ENCODE data around the gene ANXA8. TPM values are rescaled to one million over a fixed set of nuclear protein-coding genes. Genes with fewer than 3 reads are reported as not detected.

Gene ANXA8
- polyA plus RNA-seq, 3 donors = 0.52 to 2.9 (median 0.97) TPM

GRCh38 chr10:47418321-47418720 is 65.6 kb downstream of the ANXA8 start:
- 88% methylated on average over 6 of the region's 6 CpGs for WGBS (ENCODE audit: insufficient coverage)
- no peak for TF ChIP-seq CTCF (IDR thresholded peaks at IDR 0.05)
- H3K27me3 ChIP-seq (ENCODE audit: control insufficient read depth in 2 of 2, insufficient read depth in 2 of 2, low read length in 2 of 2) = no peaks in the 10 kb centered on the region
- H3K27ac ChIP-seq (ENCODE audit: low read depth in 1 of 2, low read length in 2 of 2) = no peak overlapping the region
- H4K20me1 ChIP-seq (ENCODE audit: insufficient read depth, low read length) = no peaks in the 10 kb centered on the region
- DNase-seq = no peak
- Mint-ChIP-seq H3K27me3 (ENCODE audit: low read depth in 3 of 3) (peaks cover 0 to 4% (median 0%) of the 10 kb centered on the region in 3 donors), H3K27ac (no peak overlapping the region), H3K9me3 (no peaks in the 10 kb centered on the region), H3K36me3 (no peaks in the 10 kb centered on the region), H3K4me3 (no peak overlapping the region), H3K4me1 (no peaks in the 10 kb centered on the region)
- H3K9ac ChIP-seq (ENCODE audit: insufficient read depth, low read length, poor library complexity, severe bottlenecking) = no peak overlapping the region
- H3K4me1 ChIP-seq (ENCODE audit: control insufficient read depth in 1 of 2, insufficient read depth in 2 of 2, low read length in 2 of 2) = no peaks in the 10 kb centered on the region
- no peaks in the 10 kb centered on the region for H3K9me3 ChIP-seq (replicated peaks in 1 of 2; ENCODE audit: control insufficient read depth in 1 of 2, insufficient read depth in 1 of 2, low read length in 2 of 2)
- no peak overlapping the region for H2AFZ ChIP-seq (ENCODE audit: insufficient read depth, low read depth, low read length, poor library complexity, severe bottlenecking)
- no peak overlapping the region for H3K4me3 ChIP-seq (replicated peaks in 1 of 3; ENCODE audit: low read depth in 2 of 3, low read length in 3 of 3)
- H3K79me2 ChIP-seq (ENCODE audit: insufficient read depth, low read length) = no peaks in the 10 kb centered on the region
- H3K36me3 ChIP-seq (replicated peaks in 1 of 2; ENCODE audit: control insufficient read depth in 1 of 2, insufficient read depth in 2 of 2, low read length in 2 of 2) = no peaks in the 10 kb centered on the region
- H3K4me2 ChIP-seq (replicated peaks; ENCODE audit: extremely low read depth, low read length, poor library complexity, severe bottlenecking) = no peak overlapping the region
- intact Hi-C loops (cut with micrococcal nuclease) = no loop called here

Small RNAs within 50 kb of the gene (small RNA-seq; reads per million reads assigned to genes)
- gene AL591684.3 (ENCODE audit: insufficient read length, low read depth) = not detected
- gene RNA5SP312 (ENCODE audit: insufficient read length, low read depth) = not detected

Other genes with a start within 250 kb of the ANXA8 start
- gene GDF10, start 183.9 kb downstream of the ANXA8 start, polyA plus RNA-seq = not detected
- gene GDF2, start 161.7 kb downstream of the ANXA8 start, polyA plus RNA-seq = not detected
- not detected for gene RBP3, start 135.8 kb downstream of the ANXA8 start, polyA plus RNA-seq
- not detected for gene ZNF488, start 99.8 kb downstream of the ANXA8 start, polyA plus RNA-seq
- gene FAM25G, start 7.6 kb upstream of the ANXA8 start, polyA plus RNA-seq = not detected
- gene AGAP9, start 39.5 kb upstream of the ANXA8 start, polyA plus RNA-seq = 10 to 100 TPM in 1 of 3 donors, under 1 TPM in 1, not detected in 1; 0.24 to 11.2 TPM